GM18498 (cell line): ENCODE data around the gene OR4K2.
"Not testable (repeated sequence)": the region's sequence is repeated elsewhere in the genome, so short reads cannot be mapped to it uniquely, and the experiment has no call there.

ENCODE experiments used
- ATAC-seq: cut with Tn5 transposase; IDR thresholded peaks from one replicate; pipeline ENCODE4 v1.9.1; 2021; ENCODE audit warnings: mild to moderate bottlenecking, moderate library complexity; ENCODE audit not compliant: unreplicated experiment

OR4K2 gene, protein sequence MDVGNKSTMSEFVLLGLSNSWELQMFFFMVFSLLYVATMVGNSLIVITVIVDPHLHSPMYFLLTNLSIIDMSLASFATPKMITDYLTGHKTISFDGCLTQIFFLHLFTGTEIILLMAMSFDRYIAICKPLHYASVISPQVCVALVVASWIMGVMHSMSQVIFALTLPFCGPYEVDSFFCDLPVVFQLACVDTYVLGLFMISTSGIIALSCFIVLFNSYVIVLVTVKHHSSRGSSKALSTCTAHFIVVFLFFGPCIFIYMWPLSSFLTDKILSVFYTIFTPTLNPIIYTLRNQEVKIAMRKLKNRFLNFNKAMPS

DNA sequence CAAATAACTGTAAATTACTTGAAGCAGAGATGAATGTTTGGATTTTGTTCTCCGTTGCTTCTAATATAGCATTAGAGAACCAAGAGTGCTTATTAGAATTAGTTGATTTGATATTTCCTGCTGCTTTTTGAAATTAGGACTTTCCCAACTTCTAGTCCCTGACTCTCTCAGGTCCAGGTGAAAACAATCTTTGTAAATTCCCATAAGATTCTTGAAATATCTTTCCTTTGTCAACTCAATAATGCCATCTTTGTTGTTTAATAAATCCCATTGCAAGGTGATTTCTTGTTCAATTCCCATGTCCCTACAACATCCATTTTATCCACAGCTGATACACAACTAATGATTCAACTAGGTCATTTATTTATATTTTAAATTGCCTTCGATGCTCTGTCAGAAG is at the start of gene OR4K2:
TSS of gene OR4K2 (plus strand) at position 301 of the 400 bp plus-strand sequence. CDS start 1,126 bp downstream, outside the sequence.
- ATAC-seq, result no peak

DNA sequence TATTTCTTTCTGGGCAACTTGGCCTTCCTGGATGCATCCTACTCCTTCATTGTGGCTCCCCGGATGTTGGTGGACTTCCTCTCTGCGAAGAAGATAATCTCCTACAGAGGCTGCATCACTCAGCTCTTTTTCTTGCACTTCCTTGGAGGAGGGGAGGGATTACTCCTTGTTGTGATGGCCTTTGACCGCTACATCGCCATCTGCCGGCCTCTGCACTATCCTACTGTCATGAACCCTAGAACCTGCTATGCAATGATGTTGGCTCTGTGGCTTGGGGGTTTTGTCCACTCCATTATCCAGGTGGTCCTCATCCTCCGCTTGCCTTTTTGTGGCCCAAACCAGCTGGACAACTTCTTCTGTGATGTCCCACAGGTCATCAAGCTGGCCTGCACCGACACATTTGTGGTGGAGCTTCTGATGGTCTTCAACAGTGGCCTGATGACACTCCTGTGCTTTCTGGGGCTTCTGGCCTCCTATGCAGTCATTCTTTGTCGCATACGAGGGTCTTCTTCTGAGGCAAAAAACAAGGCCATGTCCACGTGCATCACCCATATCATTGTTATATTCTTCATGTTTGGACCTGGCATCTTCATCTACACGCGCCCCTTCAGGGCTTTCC is 47.2 kb upstream of the OR4K2 start:
- ATAC-seq, result not testable (repeated sequence)

DNA sequence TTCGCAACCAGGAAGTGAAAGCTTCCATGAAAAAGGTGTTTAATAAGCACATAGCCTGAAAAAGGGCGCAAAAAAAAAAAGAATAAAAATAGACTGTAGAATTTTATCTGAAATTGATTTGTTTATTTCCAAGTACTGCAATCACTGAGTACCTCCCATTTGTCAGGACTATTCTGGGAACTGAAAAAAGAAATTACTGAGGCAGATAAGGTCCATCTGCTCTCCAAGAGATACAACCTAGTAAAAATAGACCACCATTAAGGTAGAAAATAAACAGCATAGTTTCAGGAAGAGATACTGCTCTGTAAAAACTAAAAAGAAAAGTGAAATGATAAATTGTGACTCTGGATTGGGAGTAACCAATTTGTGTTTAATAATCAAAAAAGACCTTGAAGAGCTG is 46.6 kb upstream of the OR4K2 start:
- ATAC-seq, result no peak

DNA sequence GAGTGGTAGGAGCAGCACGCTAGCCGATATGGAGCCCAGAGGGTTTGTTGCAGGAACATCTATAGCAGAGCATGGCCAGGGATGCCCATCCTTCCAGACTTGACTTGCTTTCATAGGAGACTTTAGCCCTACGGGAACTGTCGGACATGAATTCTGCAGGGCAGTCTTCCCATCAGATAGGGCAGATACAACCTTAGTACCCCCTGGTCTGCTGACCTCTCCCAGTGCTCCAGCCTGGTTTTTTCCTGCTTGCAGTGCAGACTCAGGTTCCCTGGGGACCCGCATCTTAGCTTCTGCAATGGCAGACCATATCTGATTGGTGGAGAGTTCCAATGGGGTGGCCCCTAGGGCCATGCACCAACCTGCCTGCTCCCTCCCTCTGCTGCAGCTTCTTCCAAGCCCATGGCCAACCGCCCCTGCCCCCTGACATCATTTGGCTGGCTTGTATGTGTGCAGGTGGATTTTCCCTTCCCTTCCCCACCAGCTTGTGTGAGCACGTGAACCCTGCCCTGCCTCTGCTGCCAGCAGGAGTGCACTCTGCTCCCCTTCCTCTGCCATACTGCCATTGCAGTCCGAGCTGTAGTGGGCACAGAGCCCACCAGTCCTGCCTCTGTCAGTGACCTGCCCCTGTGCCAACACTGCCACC is 40.6 kb upstream of the OR4K2 start:
- not testable (repeated sequence) for ATAC-seq

DNA sequence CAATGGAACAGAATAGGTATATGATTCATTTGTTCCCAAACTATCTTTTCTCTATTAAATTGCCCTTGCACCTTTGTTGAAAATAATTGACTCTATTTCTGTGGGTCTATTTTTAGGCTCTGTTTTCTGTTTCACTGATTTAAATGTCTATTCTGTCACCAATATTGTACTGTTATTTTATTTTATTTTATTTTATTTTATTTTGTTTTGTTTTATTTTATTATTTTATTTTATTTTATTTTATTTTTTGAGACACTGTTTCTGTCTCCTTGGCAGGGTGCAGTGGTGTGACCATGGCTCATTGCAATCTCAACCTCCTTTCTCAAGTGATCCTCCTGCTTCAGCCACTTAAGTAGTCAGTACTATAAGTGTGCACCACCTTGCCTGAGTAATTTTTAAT is 36.5 kb upstream of the OR4K2 start:
- no peak for ATAC-seq

DNA sequence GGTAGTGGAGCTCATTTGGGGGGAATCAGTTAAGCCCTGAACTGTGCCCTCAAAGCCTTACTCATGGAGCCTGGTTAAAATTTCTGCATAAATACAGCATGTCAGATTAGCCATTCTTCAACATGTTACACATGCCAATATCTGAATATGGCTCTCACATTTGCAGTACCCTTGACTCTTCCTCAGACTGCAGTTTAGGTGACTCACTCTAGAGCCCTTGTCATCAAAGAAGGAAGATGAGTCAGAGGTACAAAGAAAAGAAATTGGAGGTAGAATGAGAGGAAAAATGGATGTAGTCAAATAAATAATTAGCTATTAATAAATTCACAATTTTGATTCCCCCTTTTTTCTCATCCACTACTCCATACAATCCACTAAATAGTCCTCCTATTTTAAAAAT is 23.6 kb upstream of the OR4K2 start:
- ATAC-seq, result no peak

DNA sequence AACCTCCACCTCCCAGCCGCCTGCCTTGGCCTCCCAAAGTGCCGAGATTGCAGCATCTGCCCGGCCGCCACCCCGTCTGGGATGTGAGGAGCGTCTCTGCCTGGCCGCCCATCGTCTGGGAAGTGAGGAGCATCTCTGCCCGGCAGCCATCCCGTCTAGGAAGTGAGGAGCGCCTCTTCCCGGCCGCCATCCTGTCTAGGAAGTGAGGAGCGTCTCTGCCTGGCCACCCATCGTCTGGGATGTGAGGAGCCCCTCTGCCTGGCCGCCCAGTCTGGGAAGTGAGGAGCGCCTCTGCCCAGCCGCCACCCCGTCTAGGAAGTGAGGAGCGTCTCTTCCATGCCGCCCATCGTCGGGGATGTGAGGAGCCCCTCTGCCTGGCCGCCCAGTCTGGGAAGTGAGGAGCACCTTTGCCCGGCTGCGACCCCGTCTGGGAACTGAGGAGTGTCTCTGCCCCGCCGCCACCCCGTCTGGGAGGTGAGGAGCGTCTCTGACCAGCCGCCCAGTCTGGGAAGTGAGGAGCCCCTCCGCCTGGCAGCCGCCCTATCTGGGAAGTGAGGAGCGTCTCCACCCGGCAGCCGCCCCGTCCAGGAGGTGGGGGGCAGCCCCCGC is 8.8 kb upstream of the OR4K2 start:
- not testable (repeated sequence) for ATAC-seq

DNA sequence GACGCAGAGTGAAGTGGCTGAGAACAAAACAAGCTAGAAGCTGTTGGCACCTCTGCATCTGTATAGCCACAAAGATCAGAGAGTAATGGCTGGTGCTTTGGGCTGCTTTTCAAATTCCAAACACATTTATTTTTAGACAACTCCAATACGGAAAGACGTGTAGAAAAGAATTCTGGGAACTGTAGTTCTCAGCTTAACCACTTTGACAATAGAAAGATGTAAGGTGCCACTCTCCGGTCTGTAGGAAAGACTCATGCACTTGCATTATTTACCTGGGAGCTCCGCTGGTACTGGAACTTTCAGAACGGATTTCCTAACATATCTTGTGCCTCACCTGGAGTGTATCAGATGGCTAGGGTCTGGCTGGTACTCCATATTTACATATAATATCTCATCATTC is 1.8 kb upstream of the OR4K2 start:
- no peak for ATAC-seq

DNA sequence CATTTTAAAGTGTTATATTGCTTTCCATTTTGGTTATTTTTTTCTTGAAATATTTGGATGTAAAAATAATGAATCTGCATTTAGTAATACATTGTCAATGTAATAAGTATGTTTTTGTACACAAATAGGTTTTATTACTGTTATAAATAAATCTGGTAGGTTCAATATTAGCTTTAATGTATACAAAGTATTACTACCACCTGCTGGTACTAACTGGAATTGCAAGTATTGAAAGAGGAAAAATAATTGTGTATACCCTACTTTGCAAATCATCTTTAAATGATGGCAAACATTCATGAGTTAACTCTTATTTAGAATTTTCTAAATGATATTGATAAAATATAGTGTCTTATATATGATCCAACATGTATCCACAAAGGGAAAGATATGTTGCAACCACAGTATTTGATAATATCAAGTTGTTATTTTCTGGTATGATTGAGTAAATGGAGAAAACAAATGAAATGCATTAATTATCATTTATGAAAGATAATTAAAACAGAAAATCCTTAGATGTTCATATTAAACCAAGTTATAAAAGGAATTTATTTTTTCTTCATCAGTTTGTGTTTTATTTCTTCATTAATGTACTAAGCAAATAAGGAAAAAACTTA is 3.2 kb downstream of the OR4K2 start:
- no peak for ATAC-seq

DNA sequence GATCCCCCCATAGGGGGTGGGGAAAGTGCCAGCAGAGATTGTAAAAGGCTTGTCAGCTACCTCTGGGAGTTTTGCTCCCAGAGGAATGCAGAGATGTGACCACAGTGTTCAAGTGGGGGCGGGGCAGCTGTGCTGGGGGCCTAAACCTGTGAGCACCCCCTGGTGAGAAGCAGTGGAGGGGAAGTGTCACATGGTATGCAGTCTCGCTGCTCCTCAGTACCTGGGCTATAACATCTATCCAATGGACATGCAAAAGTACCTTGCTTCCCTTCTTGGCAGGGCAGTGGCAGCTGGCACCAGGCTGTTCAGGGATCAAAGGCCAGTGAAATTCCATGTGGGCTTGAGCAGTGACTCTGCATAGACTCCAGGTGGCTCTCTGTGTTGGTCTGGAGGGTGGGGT is 20.3 kb downstream of the OR4K2 start:
- no peak for ATAC-seq

DNA sequence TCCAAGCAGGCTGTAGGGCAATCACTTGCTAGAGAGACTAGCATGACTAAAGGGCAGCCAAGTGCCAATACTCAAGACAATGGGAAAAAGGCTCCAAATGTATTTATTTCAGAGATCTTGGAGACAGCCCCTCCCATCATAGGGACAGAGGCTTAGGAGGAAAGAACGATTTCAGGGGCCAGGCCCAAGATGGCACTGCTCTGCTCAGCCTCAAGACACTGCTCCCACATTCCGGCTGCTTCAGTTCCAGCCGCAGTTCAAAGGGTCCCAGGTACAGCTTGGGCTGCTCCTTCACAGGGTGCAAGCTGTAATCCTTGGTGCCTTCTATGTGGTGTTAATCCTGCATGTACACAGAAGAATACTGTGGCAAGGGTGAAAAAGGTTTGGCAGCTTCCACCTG is 26.1 kb downstream of the OR4K2 start:
- ATAC-seq, result no peak

DNA sequence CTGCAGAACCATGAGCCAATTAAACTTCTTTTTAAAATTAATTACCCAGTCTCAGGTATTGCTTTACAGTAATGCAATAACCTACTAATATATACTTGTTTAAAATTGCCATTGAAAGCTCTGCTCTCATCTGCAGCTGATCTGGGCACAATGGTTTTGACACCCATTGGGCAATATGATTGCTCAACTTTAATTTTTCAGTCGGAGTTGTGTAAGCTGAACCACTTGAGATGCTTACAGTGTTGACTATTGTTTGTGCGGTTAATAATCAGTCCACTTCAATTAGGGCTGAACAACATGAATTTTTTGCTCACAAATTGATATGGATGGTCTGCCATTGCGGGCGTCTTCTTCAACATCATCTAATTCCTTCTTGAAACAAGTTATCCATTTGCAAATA is 27.5 kb downstream of the OR4K2 start:
- no peak for ATAC-seq

DNA sequence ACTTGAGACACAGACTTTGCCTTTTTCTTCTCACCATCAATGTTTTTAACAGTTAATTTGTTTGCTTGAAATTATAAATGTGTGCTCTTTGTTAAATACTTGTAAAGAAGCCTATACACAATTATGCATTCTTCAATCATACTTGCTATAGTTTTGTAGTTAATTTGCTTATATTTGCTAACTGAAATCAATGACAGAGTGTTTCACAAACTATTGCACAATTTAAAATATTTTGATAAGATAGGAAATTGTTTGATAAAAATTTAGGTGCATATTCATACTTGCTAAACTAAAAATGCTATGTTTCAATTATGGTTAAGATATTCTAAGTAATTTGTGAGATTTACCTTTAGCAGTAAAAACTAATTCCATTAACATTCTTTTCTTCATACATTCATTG is 31.7 kb downstream of the OR4K2 start:
- no peak for ATAC-seq

DNA sequence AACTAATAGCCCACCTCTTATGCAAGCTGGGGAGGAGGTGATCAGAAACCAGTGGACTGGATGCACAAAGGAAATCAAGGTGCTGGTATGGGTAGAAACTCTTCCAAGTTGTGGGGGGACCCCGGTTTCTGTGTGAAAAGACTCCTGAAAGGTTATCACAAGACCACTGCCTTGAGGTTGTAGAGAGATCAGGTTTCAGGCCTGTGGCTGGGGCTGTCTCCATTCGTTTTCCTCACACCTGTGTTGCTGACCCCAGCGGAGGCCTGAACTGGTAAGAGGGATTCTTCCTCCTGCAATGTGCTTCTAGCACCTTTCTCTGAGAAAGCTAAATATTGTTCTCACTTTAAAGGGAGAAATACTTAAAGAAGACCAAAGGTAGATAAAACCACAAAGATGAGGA is 36.2 kb downstream of the OR4K2 start:
- no peak for ATAC-seq

DNA sequence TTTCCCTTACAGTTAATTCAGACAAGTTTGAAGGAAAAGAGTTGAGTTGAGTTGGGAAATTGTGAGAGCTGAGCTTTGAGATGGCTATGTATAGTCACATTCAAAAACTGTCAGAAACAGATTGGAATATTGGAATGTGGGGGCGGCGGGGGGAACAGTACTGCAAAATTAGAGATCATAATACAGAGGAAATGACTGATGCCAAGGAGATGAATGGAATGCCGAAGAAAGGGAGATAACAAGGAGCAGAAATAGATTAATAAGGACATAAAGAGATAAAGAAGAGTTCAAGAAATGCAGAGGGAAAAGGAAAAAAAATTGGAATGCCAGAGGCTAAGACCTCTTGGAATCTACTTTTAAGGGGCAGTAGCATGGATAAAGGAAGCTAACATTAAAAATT is 42.3 kb downstream of the OR4K2 start:
- no peak for ATAC-seq

DNA sequence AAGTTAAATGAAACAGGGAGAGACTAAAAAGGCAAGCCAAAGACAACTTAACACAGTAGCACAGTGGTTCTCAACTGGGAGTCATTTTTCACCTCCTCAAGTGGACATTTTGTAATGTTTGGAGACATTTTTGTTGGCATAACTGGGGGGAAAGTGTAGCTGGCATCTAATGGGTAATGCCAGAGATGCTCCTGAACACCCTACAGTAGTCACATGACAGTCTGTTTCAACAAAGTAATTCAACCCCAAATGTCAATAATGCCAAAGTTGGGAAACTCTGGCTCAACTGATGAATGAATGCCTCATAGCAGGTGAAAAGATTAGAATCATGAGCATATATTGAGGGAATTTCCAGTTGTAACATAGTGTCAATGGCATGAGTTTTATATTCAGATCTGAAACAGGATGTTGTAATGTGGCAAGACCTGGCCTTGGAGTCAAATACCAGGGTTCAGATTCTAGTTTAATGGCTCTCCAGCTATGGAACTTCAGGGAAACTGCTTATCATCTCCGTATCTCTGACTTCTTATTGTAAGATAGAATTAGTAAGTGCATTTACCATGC is 43.1 kb downstream of the OR4K2 start:
- no peak for ATAC-seq

DNA sequence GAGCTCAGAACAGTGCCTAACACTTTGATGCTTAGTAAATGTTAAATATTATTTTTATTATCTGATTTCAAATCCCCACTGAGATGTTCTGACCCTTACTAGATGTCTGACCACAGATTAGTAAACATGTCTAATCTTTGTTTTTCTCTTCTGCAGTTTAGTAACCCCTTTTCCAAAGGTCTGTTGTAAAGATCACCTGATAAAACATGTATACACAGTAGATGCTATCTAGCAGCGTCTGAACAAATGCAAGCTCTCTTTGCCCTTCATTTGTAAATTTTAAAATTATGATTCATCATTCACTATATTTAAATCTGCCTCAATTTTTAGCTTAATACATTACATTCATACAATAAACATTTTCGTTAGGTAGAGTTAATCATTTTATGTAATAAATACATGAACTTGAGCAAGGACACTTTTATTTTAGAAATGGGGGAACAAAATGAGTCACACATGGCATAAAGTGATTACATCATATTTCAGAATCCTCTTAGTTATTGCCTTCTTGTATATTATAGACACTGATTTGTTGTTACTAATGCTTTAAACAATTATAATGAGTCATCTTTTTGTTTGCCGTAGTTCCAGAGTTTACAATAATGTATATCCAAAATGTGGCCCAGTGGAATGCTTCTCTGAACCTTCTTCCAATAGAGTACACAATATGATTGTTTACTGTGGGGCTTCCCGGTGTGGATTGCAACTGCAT is 43.8 kb downstream of the OR4K2 start:
- ATAC-seq, result no peak

DNA sequence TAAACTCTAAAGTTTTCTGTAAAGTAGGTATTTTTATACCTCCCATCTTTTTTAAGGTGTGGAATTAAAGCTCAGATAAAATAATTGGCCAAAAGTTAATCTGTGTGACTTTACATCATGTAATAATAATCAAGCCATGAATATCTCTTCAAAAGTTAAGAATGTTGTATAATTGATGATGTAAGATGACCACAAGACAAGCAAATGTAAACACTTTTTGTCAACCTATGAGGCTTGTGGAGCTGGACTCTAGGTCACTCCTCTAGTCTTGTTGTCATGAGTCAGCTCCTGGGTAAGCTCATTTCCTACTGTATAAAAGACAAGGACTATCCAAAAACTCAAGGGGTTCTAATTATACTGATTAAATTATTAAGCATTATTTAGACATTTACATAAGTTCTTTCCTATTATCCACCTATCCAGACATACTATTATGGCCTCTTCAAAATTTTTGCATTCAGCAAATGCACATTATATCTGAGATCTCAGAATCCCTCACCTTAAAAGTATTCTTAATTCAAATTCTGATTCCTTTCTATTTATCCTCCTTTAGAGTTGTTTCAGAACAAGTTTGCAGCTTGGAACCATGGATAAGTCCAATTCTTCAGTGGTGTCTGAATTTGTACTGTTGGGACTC is 45.2 kb downstream of the OR4K2 start, which contains the start of gene OR4K5:
TSS of gene OR4K5 (plus strand) at position 587 of the 637 bp plus-strand sequence. CDS start at position 587, 0 bp downstream.
- no peak for ATAC-seq

DNA sequence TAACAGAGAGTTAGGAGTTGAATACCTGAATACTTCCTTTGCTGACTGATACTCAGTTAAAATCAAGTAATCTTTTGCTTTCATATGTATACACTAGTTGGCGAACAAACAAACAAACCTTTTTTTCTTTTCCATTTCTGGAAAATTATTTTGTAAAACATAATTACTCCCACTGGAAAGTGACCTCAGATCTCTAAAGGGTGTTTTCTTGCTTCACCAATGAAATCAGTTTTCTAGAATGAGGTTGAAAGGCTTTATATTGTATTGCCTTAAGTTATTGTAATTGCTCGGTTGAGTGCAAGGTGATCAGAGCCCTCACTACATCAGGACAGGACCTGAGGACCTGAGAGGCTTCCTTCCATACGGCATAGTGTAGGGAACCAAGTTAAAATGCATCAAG is 55.7 kb downstream of the OR4K2 start, which contains the start of gene OR4K1:
TSS of gene OR4K1 (plus strand) at position 301 of the 400 bp plus-strand sequence. CDS start 4,750 bp downstream, outside the sequence.
- ATAC-seq, result no peak
